ENCODE data around the gene TBC1D3B. TPM values are rescaled to one million over a fixed set of nuclear protein-coding genes. Genes with fewer than 3 reads are reported as not detected.
A peak's percentile ranks its signal among the peaks of the same experiment; 100 is the strongest.
"Not testable (repeated sequence)": the region's sequence is repeated elsewhere in the genome, so short reads cannot be mapped to it uniquely, and the experiment has no call there.

Gene TBC1D3B
- total RNA-seq (4.4 TPM), polyA plus RNA-seq (ENCODE audit: insufficient read depth in 1 of 8, insufficient read length in 8 of 8, low replicate concordance in 1 of 8) (10 to 100 TPM in 3 of 8 donors, 1 to 10 TPM in 5; 3.9 to 16.7 (median 7.7) TPM)
- long read RNA-seq, donor 1, result 0 reads
- long read RNA-seq, donor 2, result 0 reads
- long read RNA-seq, donor 3, result 0 reads
- long read RNA-seq, donor 4, result 0 reads
- long read RNA-seq, donor 5, result 0 reads
- long read RNA-seq, donor 6, result 0 reads
- long read RNA-seq, donor 7, result 0 reads
- long read RNA-seq, donor 8, result 0 reads
- long read RNA-seq, donor 9, result 0 reads
- long read RNA-seq, donor 10, result 0 reads
- long read RNA-seq, donor 11, result 0 reads

GRCh38 chr17:36176536-36176935, at the start of gene TBC1D3B:
TSS of gene TBC1D3B (minus strand) at chr17:36176636. CDS start at chr17:36175050, 1,586 bp downstream.
- H3K27ac ChIP-seq (ENCODE audit: low read length); H3K9me3 ChIP-seq (replicated peaks; ENCODE audit: control insufficient read depth, low read depth, low read length); H3K27me3 ChIP-seq (ENCODE audit: control insufficient read depth, insufficient read depth, low read length); H3K4me1 ChIP-seq (ENCODE audit: control insufficient read depth, insufficient read depth, low read length); H3K4me3 ChIP-seq (ENCODE audit: low read length); H3K36me3 ChIP-seq (ENCODE audit: control insufficient read depth, insufficient read depth, low read length); DNase-seq: not testable (repeated sequence)
- WGBS (ENCODE audit: insufficient coverage), result no CpG with 5 or more reads among the region's 11 CpGs

- not testable (repeated sequence) for DNase-seq; H3K27me3 ChIP-seq (ENCODE audit: control insufficient read depth, insufficient read depth, low read length); H3K36me3 ChIP-seq (ENCODE audit: control insufficient read depth, insufficient read depth, low read length); H3K4me3 ChIP-seq (ENCODE audit: low read length); H3K9me3 ChIP-seq (replicated peaks; ENCODE audit: control insufficient read depth, low read depth, low read length); H3K27ac ChIP-seq (ENCODE audit: low read length); H3K4me1 ChIP-seq (ENCODE audit: control insufficient read depth, insufficient read depth, low read length)
- 60% methylated on average over 1 of the region's 12 CpGs for WGBS (ENCODE audit: insufficient coverage)
Measured at GRCh38 chr17:36222967-36223366, 46.5 kb upstream of the TBC1D3B start.

- not testable (repeated sequence) for H3K36me3 ChIP-seq (ENCODE audit: control insufficient read depth, insufficient read depth, low read length); DNase-seq; H3K9me3 ChIP-seq (replicated peaks; ENCODE audit: control insufficient read depth, low read depth, low read length); H3K4me1 ChIP-seq (ENCODE audit: control insufficient read depth, insufficient read depth, low read length); H3K27me3 ChIP-seq (ENCODE audit: control insufficient read depth, insufficient read depth, low read length); H3K4me3 ChIP-seq (ENCODE audit: low read length); H3K27ac ChIP-seq (ENCODE audit: low read length)
- WGBS (ENCODE audit: insufficient coverage), result 60% methylated on average over 1 of the region's 4 CpGs
Measured at GRCh38 chr17:36221581-36222100, 45.2 kb upstream of the TBC1D3B start.

- 68% methylated on average over 2 of the region's 3 CpGs for WGBS (ENCODE audit: insufficient coverage)
- H3K27me3 ChIP-seq (ENCODE audit: control insufficient read depth, insufficient read depth, low read length); H3K4me1 ChIP-seq (ENCODE audit: control insufficient read depth, insufficient read depth, low read length); DNase-seq; H3K4me3 ChIP-seq (ENCODE audit: low read length); H3K36me3 ChIP-seq (ENCODE audit: control insufficient read depth, insufficient read depth, low read length); H3K9me3 ChIP-seq (replicated peaks; ENCODE audit: control insufficient read depth, low read depth, low read length); H3K27ac ChIP-seq (ENCODE audit: low read length): not testable (repeated sequence)
Measured at GRCh38 chr17:36220737-36221580, 44.5 kb upstream of the TBC1D3B start.

GRCh38 chr17:36219556-36219955, 43.1 kb upstream of the TBC1D3B start:
- not testable (repeated sequence) for H3K4me3 ChIP-seq (ENCODE audit: low read length); DNase-seq; H3K27me3 ChIP-seq (ENCODE audit: control insufficient read depth, insufficient read depth, low read length); H3K4me1 ChIP-seq (ENCODE audit: control insufficient read depth, insufficient read depth, low read length); H3K36me3 ChIP-seq (ENCODE audit: control insufficient read depth, insufficient read depth, low read length); H3K9me3 ChIP-seq (replicated peaks; ENCODE audit: control insufficient read depth, low read depth, low read length); H3K27ac ChIP-seq (ENCODE audit: low read length)
- no CpG with 5 or more reads among the region's 1 CpG for WGBS (ENCODE audit: insufficient coverage)

GRCh38 chr17:36215406-36216308, 39.2 kb upstream of the TBC1D3B start:
- H3K36me3 ChIP-seq (ENCODE audit: control insufficient read depth, insufficient read depth, low read length); H3K27me3 ChIP-seq (ENCODE audit: control insufficient read depth, insufficient read depth, low read length); H3K4me1 ChIP-seq (ENCODE audit: control insufficient read depth, insufficient read depth, low read length); H3K27ac ChIP-seq (ENCODE audit: low read length); H3K9me3 ChIP-seq (replicated peaks; ENCODE audit: control insufficient read depth, low read depth, low read length); H3K4me3 ChIP-seq (ENCODE audit: low read length): not testable (repeated sequence)
- peak; percentile 54 for DNase-seq
- 61% methylated on average over 3 of the region's 7 CpGs for WGBS (ENCODE audit: insufficient coverage)

GRCh38 chr17:36214918-36215317, 38.5 kb upstream of the TBC1D3B start:
- Histone ChIP-seq H3K4me3 (ENCODE audit: low read length) (no peak overlapping the region), H3K27ac (ENCODE audit: low read length) (no peak overlapping the region), H3K36me3 (ENCODE audit: control insufficient read depth, insufficient read depth, low read length) (no peaks in the 10 kb centered on the region), H3K27me3 (ENCODE audit: control insufficient read depth, insufficient read depth, low read length) (no peaks in the 10 kb centered on the region), H3K4me1 (ENCODE audit: control insufficient read depth, insufficient read depth, low read length) (no peaks in the 10 kb centered on the region), H3K9me3 (replicated peaks; ENCODE audit: control insufficient read depth, low read depth, low read length) (no peaks in the 10 kb centered on the region)
- no peak for DNase-seq

- no peaks in the 10 kb centered on the region for H3K27me3 ChIP-seq (ENCODE audit: control insufficient read depth, insufficient read depth, low read length)
Measured at GRCh38 chr17:36213695-36214094, 37.3 kb upstream of the TBC1D3B start.

GRCh38 chr17:36212966-36213365, 36.5 kb upstream of the TBC1D3B start:
- H3K9me3 ChIP-seq (replicated peaks; ENCODE audit: control insufficient read depth, low read depth, low read length), result no peaks in the 10 kb centered on the region
- no peaks in the 10 kb centered on the region for H3K36me3 ChIP-seq (ENCODE audit: control insufficient read depth, insufficient read depth, low read length)
- H3K27me3 ChIP-seq (ENCODE audit: control insufficient read depth, insufficient read depth, low read length), result no peaks in the 10 kb centered on the region
- H3K4me3 ChIP-seq (ENCODE audit: low read length), result no peak overlapping the region
- no peak overlapping the region for H3K27ac ChIP-seq (ENCODE audit: low read length)
- H3K4me1 ChIP-seq (ENCODE audit: control insufficient read depth, insufficient read depth, low read length), result no peaks in the 10 kb centered on the region
- no CpG with 5 or more reads among the region's 3 CpGs for WGBS (ENCODE audit: insufficient coverage)
- DNase-seq, result no peak

More at GRCh38 chr17:36213695-36214094, 37.3 kb upstream of the TBC1D3B start:
- WGBS (ENCODE audit: insufficient coverage), result no CpG with 5 or more reads among the region's 3 CpGs
- no peak overlapping the region for H3K27ac ChIP-seq (ENCODE audit: low read length)
- H3K4me1 ChIP-seq (ENCODE audit: control insufficient read depth, insufficient read depth, low read length), result no peaks in the 10 kb centered on the region
- H3K9me3 ChIP-seq (replicated peaks; ENCODE audit: control insufficient read depth, low read depth, low read length), result no peaks in the 10 kb centered on the region
- H3K4me3 ChIP-seq (ENCODE audit: low read length), result no peak overlapping the region
- DNase-seq, result no peak
- H3K36me3 ChIP-seq (ENCODE audit: control insufficient read depth, insufficient read depth, low read length), result no peaks in the 10 kb centered on the region

GRCh38 chr17:36212272-36212605, 35.8 kb upstream of the TBC1D3B start:
- H3K27ac ChIP-seq (ENCODE audit: low read length), result no peak overlapping the region
- 50% methylated on average over 3 of the region's 4 CpGs for WGBS (ENCODE audit: insufficient coverage)

More at GRCh38 chr17:36212272-36212605, 35.8 kb upstream of the TBC1D3B start:
- Histone ChIP-seq H3K4me3 (ENCODE audit: low read length) (no peak overlapping the region), H3K4me1 (ENCODE audit: control insufficient read depth, insufficient read depth, low read length) (no peaks in the 10 kb centered on the region), H3K27me3 (ENCODE audit: control insufficient read depth, insufficient read depth, low read length) (no peaks in the 10 kb centered on the region), H3K36me3 (ENCODE audit: control insufficient read depth, insufficient read depth, low read length) (no peaks in the 10 kb centered on the region), H3K9me3 (replicated peaks; ENCODE audit: control insufficient read depth, low read depth, low read length) (no peaks in the 10 kb centered on the region)
- no peak for DNase-seq

Data from muscle of leg (tissue), 16 donors.